Measurements from ENCODE around the gene FIGLA. TPM values are rescaled to one million over a fixed set of nuclear protein-coding genes. Genes with fewer than 3 reads are reported as not detected.

The FIGLA gene
- total RNA-seq, 1 donor: not detected

- no peak for DNase-seq (ENCODE audit: insufficient read length, low spot score, missing footprints)
- Histone ChIP-seq H3K36me3 (ENCODE audit: insufficient read depth, low read length) (no peaks in the 10 kb centered on the region), H3K9me3 (ENCODE audit: low read depth, low read length) (no peaks in the 10 kb centered on the region), H3K79me2 (ENCODE audit: insufficient read depth, low read length) (no peaks in the 10 kb centered on the region), H3K4me1 (ENCODE audit: insufficient read depth, low read length) (no peaks in the 10 kb centered on the region), H3K4me2 (ENCODE audit: insufficient read depth, low read length) (no peak overlapping the region), H3K27me3 (ENCODE audit: insufficient read depth, low read length) (peaks cover 27% of the 10 kb centered on the region), H2AFZ (ENCODE audit: low read length) (no peak overlapping the region), H3K27ac (ENCODE audit: low read depth, low read length) (no peak overlapping the region), H3K4me3 (ENCODE audit: insufficient read depth, low read length) (no peak overlapping the region), H4K20me1 (ENCODE audit: insufficient read depth, low read length) (no peaks in the 10 kb centered on the region)
- TF ChIP-seq CTCF (IDR thresholded peaks at IDR 0.05; ENCODE audit: extremely low read depth, low read depth, low read length): no peak
Observed at GRCh38 chr2:70778676-70779075, 11.8 kb downstream of the FIGLA start.

GRCh38 chr2:70777450-70777849 lies 13.0 kb downstream of the FIGLA start:
- Histone ChIP-seq H3K4me2 (ENCODE audit: insufficient read depth, low read length) (no peak overlapping the region), H3K27ac (ENCODE audit: low read depth, low read length) (no peak overlapping the region), H3K9me3 (ENCODE audit: low read depth, low read length) (no peaks in the 10 kb centered on the region), H2AFZ (ENCODE audit: low read length) (no peak overlapping the region), H3K79me2 (ENCODE audit: insufficient read depth, low read length) (no peaks in the 10 kb centered on the region), H4K20me1 (ENCODE audit: insufficient read depth, low read length) (no peaks in the 10 kb centered on the region), H3K4me3 (ENCODE audit: insufficient read depth, low read length) (no peak overlapping the region), H3K36me3 (ENCODE audit: insufficient read depth, low read length) (no peaks in the 10 kb centered on the region), H3K27me3 (ENCODE audit: insufficient read depth, low read length) (peaks cover 29% of the 10 kb centered on the region), H3K4me1 (ENCODE audit: insufficient read depth, low read length) (no peaks in the 10 kb centered on the region)
- no peak for TF ChIP-seq CTCF (IDR thresholded peaks at IDR 0.05; ENCODE audit: extremely low read depth, low read depth, low read length)
- no peak for DNase-seq (ENCODE audit: insufficient read length, low spot score, missing footprints)

GRCh38 chr2:70776266-70776665 lies 14.2 kb downstream of the FIGLA start:
- Histone ChIP-seq H3K27ac (ENCODE audit: low read depth, low read length) (no peak overlapping the region), H4K20me1 (ENCODE audit: insufficient read depth, low read length) (no peaks in the 10 kb centered on the region), H3K4me1 (ENCODE audit: insufficient read depth, low read length) (no peaks in the 10 kb centered on the region), H2AFZ (ENCODE audit: low read length) (no peak overlapping the region), H3K27me3 (ENCODE audit: insufficient read depth, low read length) (peaks cover 36% of the 10 kb centered on the region), H3K36me3 (ENCODE audit: insufficient read depth, low read length) (no peaks in the 10 kb centered on the region), H3K79me2 (ENCODE audit: insufficient read depth, low read length) (no peaks in the 10 kb centered on the region), H3K4me3 (ENCODE audit: insufficient read depth, low read length) (no peak overlapping the region), H3K9me3 (ENCODE audit: low read depth, low read length) (no peaks in the 10 kb centered on the region), H3K4me2 (ENCODE audit: insufficient read depth, low read length) (no peak overlapping the region)
- no peak for DNase-seq (ENCODE audit: insufficient read length, low spot score, missing footprints)
- TF ChIP-seq CTCF (IDR thresholded peaks at IDR 0.05; ENCODE audit: extremely low read depth, low read depth, low read length): no peak

GRCh38 chr2:70775141-70775540 lies 15.3 kb downstream of the FIGLA start:
- Histone ChIP-seq H3K27ac (ENCODE audit: low read depth, low read length) (no peak overlapping the region), H3K27me3 (ENCODE audit: insufficient read depth, low read length) (peaks cover 42% of the 10 kb centered on the region), H3K36me3 (ENCODE audit: insufficient read depth, low read length) (no peaks in the 10 kb centered on the region), H3K4me2 (ENCODE audit: insufficient read depth, low read length) (no peak overlapping the region), H2AFZ (ENCODE audit: low read length) (no peak overlapping the region), H3K4me3 (ENCODE audit: insufficient read depth, low read length) (no peak overlapping the region), H3K4me1 (ENCODE audit: insufficient read depth, low read length) (no peaks in the 10 kb centered on the region), H3K79me2 (ENCODE audit: insufficient read depth, low read length) (no peaks in the 10 kb centered on the region), H3K9me3 (ENCODE audit: low read depth, low read length) (no peaks in the 10 kb centered on the region), H4K20me1 (ENCODE audit: insufficient read depth, low read length) (no peaks in the 10 kb centered on the region)
- DNase-seq (ENCODE audit: insufficient read length, low spot score, missing footprints): no peak
- TF ChIP-seq CTCF (IDR thresholded peaks at IDR 0.05; ENCODE audit: extremely low read depth, low read depth, low read length): no peak

Measured in osteoblast (primary cell).